Pancreas (tissue), 10 donors: Measurements from ENCODE around the gene SUSD3. TPM values are rescaled to one million over a fixed set of nuclear protein-coding genes. Genes with fewer than 3 reads are reported as not detected.

ENCODE experiments used
- ATAC-seq, 4 donors: fragments of 200-7000 bp; cut with Tn5 transposase; one replicate each; pipeline versions ENCODE4 v1.8.0 to v1.9.1; 2020; ENCODE audit warnings: mild to moderate bottlenecking in 4 of 4, moderate library complexity in 4 of 4
- DNase-seq, 6 donors: peaks; one replicate each; pipeline ENCODE4 v3.0.0-alpha.2; 2020
- FAIRE-seq: peaks from 2 replicates; lab custom pipeline; 2012; peaks lifted over from hg19 to GRCh38; lab: Jason Lieb, UNC
- H3K27ac ChIP-seq, 4 donors: fragments of 200-600 bp; sonication (generic); 1 replicate in 3 of 4; 2 replicates in 1 of 4; pipeline versions ENCODE4 v1.5.0 to v1.8.0; 2020
- H3K27me3 ChIP-seq, 4 donors: fragments of 200-600 bp; one replicate each; pipeline ENCODE4 v1.8.0; 2021
- H3K36me3 ChIP-seq, 3 donors: fragments of 200-600 bp; sonication (generic) in 1 of 3; one replicate each; pipeline versions ENCODE4 v1.5.0 to v1.8.0; 2020 to 2021
- H3K4me1 ChIP-seq, 3 donors: fragments of 200-600 bp; one replicate each; pipeline ENCODE4 v1.8.0; 2021
- H3K4me3 ChIP-seq, 4 donors: fragments of 200-600 bp; sonication (generic) in 2 of 4; one replicate each; pipeline versions ENCODE4 v1.5.0 to v1.8.0; 2020 to 2021
- H3K9me3 ChIP-seq, 4 donors: fragments of 200-600 bp; one replicate each; pipeline ENCODE4 v1.8.0; 2021
- WGBS, 2 donors: extraction: QIAGEN DNeasy Blood & Tissue Kit; methylation state at CpG; one replicate each; pipeline ENCODE4 v1.1.7; 2013; 5-methylcytosine and 5-hydroxymethylcytosine counted together
- intact Hi-C, 3 donors: fragments of 100-400 bp; cut with DNase I; formaldehyde crosslinking; loops; one replicate each; pipeline versions ENCODE4 v1.11.1 to v1.14.2; 2022
- polyA plus RNA-seq, 2 donors: library from polyadenylated mRNA; stranded (reverse); fragments of 200-250 nt; gene quantifications; one replicate each; pipeline ENCODE4 v1.2.3, GENCODE V29; 2013
- total RNA-seq, 6 donors: library from RNA; stranded (reverse); fragmentation: NEBNext Ultra II Directional in 4 of 6; extraction: Animal tissue kit (Norgen Biotek cat#: 25700) in 4 of 6; gene quantifications; one replicate each; pipeline versions ENCODE4 v1.2.1 to v1.2.4, GENCODE V29; 2021 to 2023
- TF ChIP-seq, protein P1 (sequence below), 4 donors: fragments of 200-600 bp; sonication (generic) in 3 of 4; IDR thresholded peaks; one replicate each; pipeline versions ENCODE4 v1.5.0 to v1.8.0; 2021; ENCODE audit warnings: antibody characterized with exemption in 4 of 4
- donor health status: healthy with polysubstance abuse.
- donor health status: DM: no; HTN: no; CAD: no; lungs with moderate emphysema.
- donor health status: DM: no; HTN: no; CAD: no.
- donor health status: control.
- donor health status: control.
- donor health status: Bipolar disorder and iron deficiency.
- donor health status: DM: yes; HTN: yes; CAD: no.
- donor health status: DM: no; HTN: no; CAD: no.
- donor health status: DM: no; HTN: no; CAD: no.
- donor health status: DM: yes; HTN: yes; CAD: no.

SUSD3 gene
- total and polyA plus RNA-seq, 8 donors: 0.16 to 2.8 (median 0.80) TPM

DNA sequence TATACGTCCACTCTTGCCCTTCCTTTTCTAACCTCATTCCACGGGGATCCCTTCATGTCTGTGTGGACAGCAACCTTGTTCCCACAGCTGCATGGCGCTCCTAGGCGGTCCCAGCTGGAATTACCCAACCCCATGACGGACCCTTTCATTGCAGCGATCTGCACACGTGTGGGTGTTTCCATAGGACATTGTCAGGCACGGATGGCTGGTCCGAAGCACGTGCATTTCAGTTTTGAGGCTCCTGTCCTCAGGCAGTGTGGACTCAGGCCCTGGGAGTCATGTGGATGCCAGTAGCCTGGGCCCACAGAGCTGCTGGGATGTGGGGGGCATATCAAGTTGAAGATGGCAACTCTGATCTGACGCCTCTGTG, 52.5 kb downstream of the SUSD3 start:
- Histone ChIP-seq H3K4me1 (no peaks in the 10 kb centered on the region), H3K9me3 (no peaks in the 10 kb centered on the region), H3K27me3 (no peaks in the 10 kb centered on the region), H3K4me3 (no peak overlapping the region), H3K27ac (no peak overlapping the region), H3K36me3 (no peaks in the 10 kb centered on the region)
- DNase-seq (peak in 2 of 6 donors; percentile 12 to 27), ATAC-seq (no peak), FAIRE-seq (no peak)
- 89% methylated on average over 11 of the region's 11 CpGs for WGBS, 2 donors
- TF ChIP-seq, protein P1, sequence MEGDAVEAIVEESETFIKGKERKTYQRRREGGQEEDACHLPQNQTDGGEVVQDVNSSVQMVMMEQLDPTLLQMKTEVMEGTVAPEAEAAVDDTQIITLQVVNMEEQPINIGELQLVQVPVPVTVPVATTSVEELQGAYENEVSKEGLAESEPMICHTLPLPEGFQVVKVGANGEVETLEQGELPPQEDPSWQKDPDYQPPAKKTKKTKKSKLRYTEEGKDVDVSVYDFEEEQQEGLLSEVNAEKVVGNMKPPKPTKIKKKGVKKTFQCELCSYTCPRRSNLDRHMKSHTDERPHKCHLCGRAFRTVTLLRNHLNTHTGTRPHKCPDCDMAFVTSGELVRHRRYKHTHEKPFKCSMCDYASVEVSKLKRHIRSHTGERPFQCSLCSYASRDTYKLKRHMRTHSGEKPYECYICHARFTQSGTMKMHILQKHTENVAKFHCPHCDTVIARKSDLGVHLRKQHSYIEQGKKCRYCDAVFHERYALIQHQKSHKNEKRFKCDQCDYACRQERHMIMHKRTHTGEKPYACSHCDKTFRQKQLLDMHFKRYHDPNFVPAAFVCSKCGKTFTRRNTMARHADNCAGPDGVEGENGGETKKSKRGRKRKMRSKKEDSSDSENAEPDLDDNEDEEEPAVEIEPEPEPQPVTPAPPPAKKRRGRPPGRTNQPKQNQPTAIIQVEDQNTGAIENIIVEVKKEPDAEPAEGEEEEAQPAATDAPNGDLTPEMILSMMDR (IDR thresholded peaks at IDR 0.05): no peak
- intact Hi-C loops: no loop called here

- no peak overlapping the region for H3K27ac ChIP-seq
- no peaks in the 10 kb centered on the region for H3K4me1 ChIP-seq
- no peaks in the 10 kb centered on the region for H3K27me3 ChIP-seq
- DNase-seq (peak in 4 of 6 donors; percentile 13 to 63 (median 38)), FAIRE-seq (no peak), ATAC-seq (no peak)
- TF ChIP-seq, protein P1 (IDR thresholded peaks at IDR 0.05): no peak
- H3K36me3 ChIP-seq: no peaks in the 10 kb centered on the region
- intact Hi-C loops: no loop called here
- no peaks in the 10 kb centered on the region for H3K9me3 ChIP-seq
- 89 to 95% methylated on average over 18 of the region's 18 CpGs for WGBS, 2 donors
- no peak overlapping the region for H3K4me3 ChIP-seq
These were observed 53.0 kb downstream of the SUSD3 start for GRCh38 chr9:93111371-93112115.

DNA sequence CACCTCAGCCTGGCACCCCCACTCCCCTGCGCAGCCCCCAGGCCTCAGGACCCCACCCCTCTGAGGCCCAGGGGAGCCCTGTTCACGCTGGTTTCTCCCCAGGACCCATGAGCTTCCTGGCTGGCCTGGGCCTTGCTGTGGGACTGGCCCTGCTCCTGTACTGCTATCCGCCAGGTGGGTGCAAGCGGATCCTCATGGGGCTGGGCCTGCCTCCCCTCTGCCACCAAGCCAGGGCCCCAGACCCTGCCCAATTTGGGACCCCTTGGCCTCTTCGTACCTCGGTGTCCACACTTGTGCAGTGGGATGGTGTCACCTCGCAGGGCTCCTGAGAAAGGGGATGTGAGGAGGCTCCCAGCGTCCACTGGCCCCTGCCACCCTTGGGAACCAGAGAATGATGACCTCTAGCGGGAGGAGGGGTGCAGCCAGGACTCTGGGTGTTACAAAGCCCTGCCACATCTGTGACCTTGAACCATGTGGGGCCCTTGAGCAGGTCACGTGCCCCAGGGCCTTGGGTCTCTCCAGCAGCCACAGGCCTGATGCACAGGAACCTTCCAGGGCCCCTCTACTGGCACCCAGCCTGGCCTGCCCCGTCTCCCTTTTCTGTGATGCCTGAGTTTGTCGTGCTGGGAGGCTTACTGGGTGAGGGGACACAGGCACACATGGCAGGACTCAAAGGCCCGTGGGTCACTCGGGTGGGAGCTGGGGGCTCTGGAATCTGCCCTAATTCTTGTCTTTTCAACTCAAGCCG, 53.8 kb downstream of the SUSD3 start:
- TF ChIP-seq, protein P1 (IDR thresholded peaks at IDR 0.05): no peak
- no peaks in the 10 kb centered on the region for H3K9me3 ChIP-seq
- FAIRE-seq (no peak), ATAC-seq (no peak), DNase-seq (peak in 4 of 6 donors; percentile 18 to 69 (median 32))
- 80 to 82% methylated on average over 15 of the region's 15 CpGs for WGBS, 2 donors
- H3K27ac ChIP-seq: no peak overlapping the region
- H3K4me1 ChIP-seq: no peaks in the 10 kb centered on the region
- no peak overlapping the region for H3K4me3 ChIP-seq
- no peaks in the 10 kb centered on the region for H3K36me3 ChIP-seq
- no peaks in the 10 kb centered on the region for H3K27me3 ChIP-seq
- intact Hi-C loops: no loop called here

DNA sequence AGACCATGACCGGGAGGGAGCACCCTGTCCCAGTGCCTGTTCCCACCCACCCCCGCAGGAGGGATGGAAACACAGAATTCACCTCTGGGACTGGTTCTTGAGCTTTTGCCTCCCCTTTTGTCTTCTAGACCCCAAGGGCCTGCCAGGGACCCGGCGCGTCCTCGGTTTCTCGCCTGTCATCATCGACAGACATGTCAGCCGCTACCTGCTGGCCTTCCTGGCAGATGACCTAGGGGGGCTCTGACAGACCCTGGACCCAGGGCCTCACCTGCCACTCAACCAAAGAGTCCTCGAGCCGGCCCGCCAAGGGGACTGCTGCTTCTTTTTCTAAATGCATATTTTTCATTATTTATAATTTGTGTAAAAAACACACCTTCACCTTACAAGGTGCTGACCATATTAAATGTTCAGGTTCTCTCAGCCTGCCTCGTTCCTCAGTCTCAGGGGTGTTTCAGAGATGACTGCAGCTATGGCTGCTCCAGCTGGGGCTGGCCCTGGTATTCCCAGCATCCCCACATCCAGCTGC, 54.4 kb downstream of the SUSD3 start:
- TF ChIP-seq, protein P1 (IDR thresholded peaks at IDR 0.05): no peak
- intact Hi-C loops: no loop called here
- WGBS, 2 donors: 86 to 89% methylated on average over 13 of the region's 13 CpGs
- ATAC-seq (no peak), DNase-seq (peak in 2 of 6 donors; percentile 15 to 57), FAIRE-seq (no peak)
- Histone ChIP-seq H3K36me3 (no peaks in the 10 kb centered on the region), H3K4me1 (no peaks in the 10 kb centered on the region), H3K4me3 (no peak overlapping the region), H3K27ac (no peak overlapping the region), H3K9me3 (no peaks in the 10 kb centered on the region), H3K27me3 (no peaks in the 10 kb centered on the region)
